Brain pericyte (primary cell): ENCODE measurements around the gene CLEC18C.
"Not testable (repeated sequence)": the region's sequence is repeated elsewhere in the genome, so short reads cannot be mapped to it uniquely, and the experiment has no call there.

Experiments used
- DNase-seq: peaks from one replicate; pipeline ENCODE4 v3.0.0-alpha.2; 2012; ENCODE audit warnings: low read depth, low spot score

The CLEC18C gene

DNA sequence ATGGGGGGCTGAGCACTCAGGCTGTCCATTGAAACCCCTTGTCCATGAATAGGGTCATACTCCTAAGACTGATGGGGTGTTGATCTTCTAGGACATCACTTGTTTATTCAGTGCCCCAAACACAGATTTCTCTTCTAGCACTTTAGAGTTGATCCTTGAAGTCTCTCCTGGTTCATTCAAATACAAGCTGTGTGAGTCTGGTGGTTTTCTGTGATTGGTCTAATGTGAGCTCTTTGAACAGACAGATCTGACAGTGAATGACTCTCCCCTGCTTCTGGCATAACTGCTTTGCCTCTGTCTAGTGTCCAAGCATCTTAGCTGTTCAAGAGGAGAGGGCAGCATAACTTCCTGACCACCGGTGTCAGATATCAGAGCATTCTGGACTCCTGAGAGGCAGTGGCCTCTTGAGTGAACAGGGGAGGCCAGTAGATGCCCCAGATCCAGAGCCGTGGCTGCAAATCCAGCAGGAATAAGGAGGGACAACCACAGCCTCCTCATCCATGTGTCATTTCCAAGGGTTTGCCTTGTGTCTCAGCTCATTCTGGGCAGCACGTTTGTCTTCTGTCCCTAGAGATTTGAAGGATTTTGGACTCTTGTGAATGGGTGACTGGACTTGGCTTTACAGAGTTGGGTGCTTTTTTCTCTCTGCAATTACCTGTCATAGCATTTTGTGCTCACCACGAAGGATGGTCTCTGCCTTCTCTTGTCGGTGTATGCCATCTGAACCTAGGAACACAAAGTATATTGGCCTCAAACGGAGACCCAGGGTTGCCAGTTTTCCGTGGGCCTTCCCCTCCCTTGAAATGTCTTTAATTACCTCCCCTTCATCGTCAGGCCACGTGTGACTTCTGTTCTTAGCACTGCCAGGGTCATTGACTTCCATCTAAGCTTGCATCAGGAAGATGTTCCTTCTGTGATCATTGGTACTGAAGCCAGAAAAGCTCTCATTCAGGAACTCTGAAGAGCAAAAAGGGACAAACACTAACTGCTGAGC is 13.9 kb upstream of the CLEC18C start:
- no peak for DNase-seq

DNA sequence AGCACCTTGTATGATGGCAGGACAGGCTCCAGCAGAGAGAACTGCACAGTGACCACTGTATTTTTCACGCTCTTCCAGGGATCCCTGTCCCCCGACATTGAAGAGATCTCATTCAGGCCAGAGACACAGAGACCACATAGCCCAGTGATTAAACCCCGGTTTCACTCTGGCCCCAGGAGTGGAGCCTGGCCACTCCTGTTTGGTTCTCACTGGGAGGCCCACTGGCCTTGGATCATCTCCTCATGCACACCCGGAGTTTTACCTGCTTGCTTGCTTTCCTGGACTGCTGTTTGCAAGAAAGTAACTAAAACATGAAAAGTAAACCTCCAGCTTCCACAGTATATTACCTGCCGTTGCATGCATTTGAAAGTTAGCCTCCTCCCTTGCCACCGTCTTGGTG is 13.2 kb upstream of the CLEC18C start:
- DNase-seq: no peak

DNA sequence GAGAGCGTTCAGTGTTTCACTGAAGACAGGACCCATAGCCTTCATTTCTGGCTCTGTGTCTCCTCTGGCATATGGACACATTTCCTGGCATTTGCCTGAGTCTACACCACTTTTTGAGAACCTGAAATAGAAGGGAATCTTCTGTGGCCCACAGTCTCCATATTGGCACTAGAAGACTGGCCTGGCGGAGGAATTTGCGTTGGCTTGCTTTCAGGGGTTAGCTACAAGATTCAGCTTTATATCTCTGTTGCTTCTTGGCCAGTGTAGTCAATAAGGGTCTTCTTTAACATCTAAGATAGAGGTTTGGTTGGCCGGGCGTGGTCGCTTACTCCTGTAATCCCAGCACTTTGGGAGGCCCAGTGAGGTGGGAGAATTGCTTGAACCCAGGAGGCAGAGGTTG is 12.8 kb upstream of the CLEC18C start:
- DNase-seq: no peak

DNA sequence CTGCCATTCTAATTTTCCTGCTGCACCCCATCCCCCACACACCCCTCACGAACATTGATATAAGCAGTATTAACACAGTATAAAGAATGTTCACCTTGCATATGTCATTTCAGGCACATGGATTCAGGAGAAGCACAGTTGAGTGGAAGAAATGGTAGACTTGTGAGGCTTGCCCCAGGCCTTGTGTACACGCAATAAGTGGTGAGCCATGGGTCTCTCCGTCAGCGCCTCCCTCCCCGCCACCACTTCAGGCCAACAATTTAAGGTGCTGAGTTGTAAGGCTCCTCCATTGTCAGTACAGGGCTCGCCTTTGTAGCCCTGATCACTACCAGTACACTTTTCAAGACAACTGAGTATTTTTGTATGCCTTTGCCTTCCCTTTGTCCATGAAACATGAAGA is 12.2 kb upstream of the CLEC18C start:
- DNase-seq: no peak

GRCh38 chr16:70162041-70162451 is 11.5 kb upstream of the CLEC18C start:
- DNase-seq: no peak

DNA sequence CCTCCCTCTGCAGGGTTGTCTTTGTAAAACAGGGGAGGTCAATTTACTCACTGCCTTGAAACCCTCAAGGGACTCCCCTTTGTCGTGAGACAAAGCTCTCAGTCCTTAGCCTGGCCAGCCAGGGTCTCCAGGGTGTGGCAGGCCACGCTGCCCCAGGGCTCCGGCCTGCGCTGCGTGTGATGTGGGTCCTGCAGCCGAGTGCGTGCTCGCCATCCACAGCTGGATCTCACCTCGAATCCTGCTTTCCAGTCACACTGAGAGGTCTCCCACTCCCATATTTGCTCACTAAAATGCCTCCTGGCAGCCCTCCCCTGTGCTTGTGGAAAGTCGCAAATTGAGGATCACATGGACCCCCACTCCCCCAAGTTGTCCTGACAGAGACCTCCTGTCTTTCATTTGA is 10.0 kb upstream of the CLEC18C start:
- no peak for DNase-seq

DNA sequence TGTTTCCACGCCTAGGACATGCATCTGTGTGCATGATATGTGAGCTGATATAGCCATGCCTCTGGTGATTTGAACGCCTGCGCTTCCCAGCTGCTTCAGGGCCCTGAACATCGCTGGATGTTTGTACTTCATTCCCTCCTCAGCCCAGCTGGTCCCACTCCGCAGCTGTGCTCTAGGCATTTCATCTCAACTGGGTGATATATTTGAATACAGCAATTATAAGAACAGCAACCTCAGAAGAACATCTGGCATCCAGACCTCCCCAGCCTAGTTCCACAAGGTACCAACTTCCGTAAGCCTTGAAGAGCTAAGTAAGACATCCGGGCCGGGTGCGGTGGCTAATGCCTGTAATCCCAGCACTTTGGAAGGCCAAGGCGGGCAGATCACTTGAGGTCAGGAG is 6.9 kb upstream of the CLEC18C start:
- DNase-seq: not testable (repeated sequence)

GRCh38 chr16:70173916-70174315 is 329 bp downstream of the CLEC18C start:
- not testable (repeated sequence) for DNase-seq

DNA sequence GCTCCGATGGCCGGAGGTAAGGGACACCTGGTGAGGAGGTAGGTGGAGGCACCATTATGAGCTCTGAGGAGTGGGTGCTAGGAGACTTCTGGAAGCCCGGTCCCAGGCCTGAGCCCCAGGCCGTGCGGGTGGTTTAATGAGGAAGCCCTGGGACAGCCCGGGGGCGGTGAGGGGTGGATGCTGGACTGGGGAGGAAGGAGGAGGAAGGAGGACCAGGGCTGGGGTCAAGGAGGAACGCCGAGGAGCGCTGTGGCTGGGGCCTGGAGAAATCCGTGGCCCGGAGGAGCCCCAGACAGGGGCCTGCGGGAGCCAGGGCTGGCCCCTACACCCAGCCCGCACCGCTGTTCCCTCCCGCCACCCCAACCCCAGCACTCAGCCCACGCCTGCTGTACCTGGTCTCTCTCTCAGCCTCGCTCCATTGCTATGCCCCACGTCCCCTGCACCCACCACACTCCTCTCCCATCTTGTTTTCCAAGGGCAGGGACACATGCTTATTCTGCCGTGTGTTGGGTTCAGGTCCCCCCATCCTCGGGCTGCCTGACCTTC is 873 bp downstream of the CLEC18C start:
- not testable (repeated sequence) for DNase-seq

DNA sequence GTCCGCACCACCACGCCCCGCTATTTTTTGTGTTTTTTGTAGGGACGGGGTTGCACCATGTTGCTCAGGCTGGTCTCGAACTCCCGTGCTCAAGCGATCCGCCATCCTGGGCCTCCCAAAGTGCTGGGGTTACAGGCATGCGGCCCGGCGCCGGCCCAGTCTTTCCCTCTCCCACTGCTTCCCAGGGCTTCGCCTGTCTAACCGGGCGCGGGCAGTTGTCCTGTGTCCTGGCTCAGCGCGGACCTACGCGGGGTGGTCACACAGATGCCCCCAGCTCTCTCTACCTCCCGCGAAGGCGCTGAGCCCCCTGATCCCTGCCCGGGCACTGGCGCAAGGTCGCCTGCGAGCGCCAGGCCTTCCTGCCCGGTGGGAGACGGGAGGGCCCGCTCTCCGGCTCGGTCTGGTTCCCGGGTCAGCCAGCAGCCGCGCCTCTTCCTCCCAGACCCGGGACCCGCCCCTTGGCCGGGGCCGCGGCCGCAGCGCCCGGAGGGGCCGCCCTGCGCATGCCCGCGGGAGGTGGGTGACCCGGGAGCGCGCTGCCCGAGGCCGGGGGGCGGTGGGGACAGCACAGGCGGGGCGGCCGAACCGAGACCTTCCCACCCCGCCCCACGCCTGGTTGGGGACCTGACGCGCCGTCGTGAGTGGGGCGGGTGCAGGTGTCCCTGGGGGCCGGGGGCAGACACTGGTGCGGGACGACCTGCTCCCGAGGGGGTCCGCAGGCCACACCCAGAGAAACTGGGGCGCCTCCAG is 14.4 kb downstream of the CLEC18C start:
- not testable (repeated sequence) for DNase-seq

DNA sequence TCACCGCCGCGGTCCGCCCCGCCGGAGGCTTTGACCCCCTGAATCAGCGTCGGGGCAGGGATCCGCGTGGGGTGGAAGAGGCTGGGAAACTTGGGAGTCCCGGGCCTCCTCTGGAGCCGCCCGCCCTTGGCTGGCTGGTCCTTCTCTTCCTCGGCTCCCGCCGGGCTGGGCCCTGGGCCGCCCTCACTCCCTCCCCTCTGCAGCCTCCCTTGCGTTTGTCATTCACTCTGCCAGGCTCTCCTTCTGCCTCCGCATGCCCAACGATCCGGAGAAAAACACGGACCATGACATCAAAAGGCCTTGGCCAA is 15.0 kb downstream of the CLEC18C start:
- DNase-seq: not testable (repeated sequence)

GRCh38 chr16:70190574-70190973 is 17.0 kb downstream of the CLEC18C start:
- not testable (repeated sequence) for DNase-seq

- not testable (repeated sequence) for DNase-seq
Measured at GRCh38 chr16:70196683-70197300, 23.2 kb downstream of the CLEC18C start.

- DNase-seq: not testable (repeated sequence)
Measured at GRCh38 chr16:70197611-70198010, 24.0 kb downstream of the CLEC18C start.

GRCh38 chr16:70198230-70198629 is 24.6 kb downstream of the CLEC18C start:
- DNase-seq: not testable (repeated sequence)

DNA sequence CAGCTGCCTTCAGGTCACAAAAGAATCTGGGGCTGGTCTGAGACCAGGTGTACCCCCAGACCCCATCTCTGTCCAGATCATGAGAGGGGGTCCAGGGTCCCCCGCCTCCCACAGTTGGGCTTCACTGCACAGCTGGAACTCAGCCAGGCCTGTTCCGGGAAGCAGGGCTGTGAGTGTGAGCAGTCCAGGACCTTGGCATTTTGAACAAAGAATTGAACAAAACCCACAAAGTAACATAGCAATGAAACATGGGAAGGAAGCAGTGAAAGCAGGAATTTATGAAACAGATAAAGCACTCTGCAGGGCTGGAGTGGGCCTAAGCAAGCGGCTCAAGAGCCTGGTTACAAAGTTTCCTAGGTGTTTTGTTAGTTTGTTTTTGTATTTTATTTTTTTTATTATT is 25.1 kb downstream of the CLEC18C start:
- not testable (repeated sequence) for DNase-seq

- not testable (repeated sequence) for DNase-seq
Measured at GRCh38 chr16:70199170-70199569, 25.6 kb downstream of the CLEC18C start.

- not testable (repeated sequence) for DNase-seq
Measured at GRCh38 chr16:70200063-70200462, 26.5 kb downstream of the CLEC18C start.

GRCh38 chr16:70203508-70203907 is 29.9 kb downstream of the CLEC18C start:
- DNase-seq: not testable (repeated sequence)

- not testable (repeated sequence) for DNase-seq
Measured at GRCh38 chr16:70204010-70204409, 30.4 kb downstream of the CLEC18C start.

- DNase-seq: not testable (repeated sequence)
Measured at GRCh38 chr16:70204668-70205405, 31.2 kb downstream of the CLEC18C start.
